K562 (cell line): ENCODE measurements around the gene IPPK.

Source experiments
- EHMT2 ChIP-seq: fragments of 450-650 bp; IDR thresholded peaks from 2 replicates; pipeline ENCODE4 v1.6.1; 2018; ENCODE audit warnings: antibody characterized with exemption
- HMGXB4 ChIP-seq: sonication (generic); formaldehyde crosslinking; IDR thresholded peaks from 2 replicates; pipeline ENCODE4 v1.8.1; 2023; ENCODE audit warnings: mild to moderate bottlenecking, missing genetic modification reagents
- POLR2A ChIP-seq: fragments of 450-650 bp; conservative IDR thresholded peaks from 2 replicates; pipeline ENCODE4 v1.6.1; 2016
- ZMIZ1 ChIP-seq, 2 experiments: fragments of 150-350 bp in 1 of 2; IDR thresholded peaks; 2 replicates each; pipeline ENCODE4 v1.6.1; 2012 to 2016; ENCODE audit warnings: low read depth in 2 of 2, low read length in 2 of 2, mild to moderate bottlenecking in 1 of 2, moderate library complexity in 1 of 2
- ZNF609 ChIP-seq: sonication (generic); formaldehyde crosslinking; IDR thresholded peaks from 2 replicates; pipeline ENCODE4 v1.8.1; 2023; ENCODE audit warnings: missing genetic modification reagents, mild to moderate bottlenecking, borderline replicate concordance

GRCh38 chr9:92659601-92660000 is 10.3 kb downstream of the IPPK start:
- TF ChIP-seq EHMT2 (no peak), ZNF609 (no peak), POLR2A (no peak), HMGXB4 (CRISPR knock-in tag) (no peak), ZMIZ1 (IDR thresholded peaks at IDR 0.05; ENCODE audit: low read depth in 2 of 2, low read length in 2 of 2) (no peak)
